OCI-LY3 (cell line): Measurements from ENCODE around the gene CLCA1.

Experiments
- EZH2phosphoT487 ChIP-seq: fragments of 200-600 bp; shearing (Covaris generic); IDR thresholded peaks from 2 replicates; pipeline ENCODE4 v1.6.1; 2018; ENCODE audit warnings: antibody characterized with exemption, mixed run types, low read depth
- TF ChIP-seq, protein P1 (sequence below): fragments of 200-600, 300-600 bp; sonication (generic); IDR thresholded peaks from 2 replicates; pipeline ENCODE4 v1.5.1; 2014; ENCODE audit warnings: antibody characterized with exemption, low read length, low read depth

DNA sequence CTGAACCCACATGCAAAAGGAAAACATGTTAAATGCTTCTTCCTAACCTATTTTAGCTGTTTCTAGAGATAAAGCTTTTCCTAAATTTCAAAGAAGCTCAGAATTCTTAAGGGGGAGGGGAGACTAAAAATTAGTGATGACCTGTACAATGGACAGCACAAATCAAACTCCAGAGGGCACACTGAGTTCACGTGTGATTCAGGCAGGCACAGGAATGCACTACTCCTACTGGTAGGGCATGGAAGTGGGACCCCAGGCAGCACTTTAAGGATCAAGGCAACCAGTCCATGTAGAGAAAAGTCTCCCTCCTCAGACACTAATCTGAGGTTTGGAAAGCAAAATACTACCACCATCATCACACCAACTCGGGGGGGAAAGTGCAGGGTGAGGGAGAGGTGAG is 46.9 kb downstream of the CLCA1 start:
- TF ChIP-seq, protein P1, sequence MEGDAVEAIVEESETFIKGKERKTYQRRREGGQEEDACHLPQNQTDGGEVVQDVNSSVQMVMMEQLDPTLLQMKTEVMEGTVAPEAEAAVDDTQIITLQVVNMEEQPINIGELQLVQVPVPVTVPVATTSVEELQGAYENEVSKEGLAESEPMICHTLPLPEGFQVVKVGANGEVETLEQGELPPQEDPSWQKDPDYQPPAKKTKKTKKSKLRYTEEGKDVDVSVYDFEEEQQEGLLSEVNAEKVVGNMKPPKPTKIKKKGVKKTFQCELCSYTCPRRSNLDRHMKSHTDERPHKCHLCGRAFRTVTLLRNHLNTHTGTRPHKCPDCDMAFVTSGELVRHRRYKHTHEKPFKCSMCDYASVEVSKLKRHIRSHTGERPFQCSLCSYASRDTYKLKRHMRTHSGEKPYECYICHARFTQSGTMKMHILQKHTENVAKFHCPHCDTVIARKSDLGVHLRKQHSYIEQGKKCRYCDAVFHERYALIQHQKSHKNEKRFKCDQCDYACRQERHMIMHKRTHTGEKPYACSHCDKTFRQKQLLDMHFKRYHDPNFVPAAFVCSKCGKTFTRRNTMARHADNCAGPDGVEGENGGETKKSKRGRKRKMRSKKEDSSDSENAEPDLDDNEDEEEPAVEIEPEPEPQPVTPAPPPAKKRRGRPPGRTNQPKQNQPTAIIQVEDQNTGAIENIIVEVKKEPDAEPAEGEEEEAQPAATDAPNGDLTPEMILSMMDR = peak; percentile 71
- TF ChIP-seq EZH2phosphoT487 = no peak
